Endothelial cell of umbilical vein (primary cell): ENCODE measurements around the gene CPNE1. TPM values are rescaled to one million over a fixed set of nuclear protein-coding genes. Genes with fewer than 3 reads are reported as not detected.

Experiments
- BruUV-seq: library from RNA; stranded (reverse); fragments of 400-500 nt; replicated peaks from 2 replicates; lab custom pipeline; 2021; lab: Mats Ljungman, UMichigan
- CTCF ChIA-PET: fragments of 300-600, 350-600 bp; sonication (Branson Sonifier 250); formaldehyde crosslinking; loops from one replicate; lab custom pipeline; 2021; ENCODE audit warnings: antibody characterized with exemption, inconsistent platforms; lab: Charles Lee
- POLR2A ChIA-PET: fragments of 300-600, 350-600 bp; sonication (Branson Sonifier 250); formaldehyde crosslinking; loops from one replicate; lab custom pipeline; 2021; ENCODE audit warnings: antibody characterized with exemption, inconsistent platforms; lab: Charles Lee
- DNase-seq: peaks from one replicate; pipeline ENCODE4 v3.0.0-alpha.2; 2011; ENCODE audit warnings: low read depth, low spot score
- FAIRE-seq: peaks from 2 replicates; lab custom pipeline; 2011; peaks lifted over from hg19 to GRCh38; lab: Jason Lieb, UNC
- H2AFZ ChIP-seq: 2 replicates; pipeline ENCODE4 v1.6.0; 2012; ENCODE audit warnings: low read depth, low read length, control low read depth, inconsistent platforms
- H3K27ac ChIP-seq: 2 replicates; pipeline ENCODE4 v1.5.1; 2011; ENCODE audit warnings: low read depth, mild to moderate bottlenecking, control low read depth, low read length, moderate library complexity; ENCODE audit not compliant: insufficient read depth
- H3K27me3 ChIP-seq, 2 experiments: 2 replicates each; pipeline versions ENCODE4 v1.6.0 to v1.6.1; 2011; ENCODE audit warnings: low read length in 2 of 2, mixed read lengths in 1 of 2; ENCODE audit not compliant: control insufficient read depth in 2 of 2, insufficient read depth in 2 of 2
- H3K36me3 ChIP-seq, 2 experiments: 2 replicates in 1 of 2; 3 replicates in 1 of 2; pipeline ENCODE4 v1.5.1; 2011; ENCODE audit warnings: low read length in 2 of 2, mild to moderate bottlenecking in 1 of 2, moderate library complexity in 1 of 2; ENCODE audit not compliant: control insufficient read depth in 2 of 2, insufficient read depth in 2 of 2; ENCODE audit errors: extremely low read depth in 1 of 2
- H3K4me1 ChIP-seq: 3 replicates; pipeline ENCODE4 v1.5.1; 2011; ENCODE audit warnings: mild to moderate bottlenecking, low read length; ENCODE audit not compliant: control insufficient read depth, insufficient read depth; ENCODE audit errors: extremely low read depth
- H3K4me2 ChIP-seq: 2 replicates; pipeline ENCODE4 v1.6.1; 2011; ENCODE audit warnings: low read length, control low read depth, mixed read lengths; ENCODE audit not compliant: insufficient read depth
- H3K4me3 ChIP-seq, 3 experiments: fragments of 200-600 bp in 1 of 3; sonication (generic), shearing (Covaris generic) in 1 of 3; replicated peaks in 1 of 3; 2 replicates each; pipeline ENCODE4 v1.5.1; 2011 to 2016; ENCODE audit warnings: control low read depth in 3 of 3, low read length in 3 of 3, mild to moderate bottlenecking in 2 of 3, inconsistent platforms in 1 of 3, low read depth in 1 of 3, moderate library complexity in 1 of 3; ENCODE audit not compliant: insufficient read depth in 1 of 3
- H3K79me2 ChIP-seq: 2 replicates; pipeline ENCODE4 v1.6.0; 2012; ENCODE audit warnings: low read length, inconsistent platforms; ENCODE audit not compliant: control insufficient read depth, insufficient read depth
- H3K9ac ChIP-seq: replicated peaks from 2 replicates; pipeline ENCODE3; 2011; ENCODE audit warnings: low read length, control low read depth; ENCODE audit not compliant: insufficient read depth; ENCODE audit errors: extremely low read depth
- H3K9me1 ChIP-seq: replicated peaks from 3 replicates; pipeline ENCODE4 v1.6.0; 2011; ENCODE audit warnings: mild to moderate bottlenecking, low read length; ENCODE audit not compliant: control insufficient read depth, insufficient read depth; ENCODE audit errors: extremely low read depth
- H3K9me3 ChIP-seq: replicated peaks from 2 replicates; pipeline ENCODE4 v1.5.1; 2012; ENCODE audit warnings: low read length, inconsistent platforms; ENCODE audit not compliant: control insufficient read depth, insufficient read depth
- H4K20me1 ChIP-seq: replicated peaks from 2 replicates; pipeline ENCODE3; 2011; ENCODE audit warnings: mild to moderate bottlenecking, low read length; ENCODE audit not compliant: control insufficient read depth, insufficient read depth; ENCODE audit errors: extremely low read depth
- CTCF ChIP-seq, 2 donors: IDR thresholded peaks; 1 replicate in 1 of 2; 2 replicates in 1 of 2; pipeline ENCODE4 v1.5.1; 2011; ENCODE audit warnings: low read length in 2 of 2, mild to moderate bottlenecking in 2 of 2, moderate library complexity in 2 of 2, control low read depth in 1 of 2, inconsistent platforms in 1 of 2, low read depth in 1 of 2; ENCODE audit not compliant: insufficient read depth in 1 of 2; ENCODE audit errors: extremely low read depth in 1 of 2
- EZH2 ChIP-seq: IDR thresholded peaks from 2 replicates; pipeline ENCODE4 v1.6.1; 2012; ENCODE audit warnings: borderline replicate concordance, low read depth, mild to moderate bottlenecking, moderate library complexity, low read length, inconsistent platforms; ENCODE audit not compliant: severe bottlenecking
- FOS ChIP-seq: IDR thresholded peaks from 2 replicates; pipeline ENCODE4 v1.6.1; 2011; ENCODE audit warnings: mild to moderate bottlenecking, low read length, moderate library complexity, borderline replicate concordance; ENCODE audit not compliant: insufficient read depth
- GATA2 ChIP-seq: IDR thresholded peaks from 2 replicates; pipeline ENCODE4 v1.7.0; 2011; ENCODE audit warnings: low read depth, mild to moderate bottlenecking, moderate library complexity, mixed read lengths, low read length; ENCODE audit not compliant: insufficient read length, insufficient read depth
- JUN ChIP-seq: IDR thresholded peaks from 2 replicates; pipeline ENCODE4 v1.6.1; 2011; ENCODE audit warnings: borderline replicate concordance, low read depth; ENCODE audit not compliant: insufficient read length, insufficient read depth
- MAX ChIP-seq: IDR thresholded peaks from 2 replicates; pipeline ENCODE4 v1.6.1; 2011; ENCODE audit not compliant: insufficient read depth, insufficient read length
- MYC ChIP-seq: IDR thresholded peaks from one replicate; pipeline ENCODE4 v1.6.1; 2011; ENCODE audit warnings: mild to moderate bottlenecking, low read depth, low read length
- POLR2A ChIP-seq: IDR thresholded peaks from 2 replicates; pipeline ENCODE4 v1.6.1; 2012; ENCODE audit warnings: low read depth, mild to moderate bottlenecking, control low read depth, low read length
- POLR2AphosphoS5 ChIP-seq: IDR thresholded peaks from 2 replicates; pipeline ENCODE4 v1.6.1; 2012; ENCODE audit warnings: low read depth, mild to moderate bottlenecking, control low read depth, low read length, moderate library complexity; ENCODE audit not compliant: insufficient read depth
- dilution Hi-C: fragments of 300-500 bp; cut with MboI; formaldehyde crosslinking; loops from one replicate; pipeline ENCODE4 v1.15.0; 2019; ENCODE audit warnings: low sequenced_read_pairs; ENCODE audit not compliant: extremely low pct_ligation_motif_present
- intact Hi-C: fragments of 100-400 bp; cut with micrococcal nuclease; formaldehyde crosslinking; loops from one replicate; pipeline ENCODE4 v1.10.0; 2022
- polyA plus RNA-seq, 4 experiments: library from polyadenylated mRNA; depleted of rRNA in 3 of 4; stranded (reverse) in 3 of 4; unstranded in 1 of 4; fragments of >200 nt; gene quantifications; 2 replicates each; pipeline versions ENCODE4 v1.2.1 to v1.2.3, GENCODE V29; 2011 to 2012; ENCODE audit warnings: missing spikeins in 1 of 4
- total RNA-seq: library from RNA; stranded (reverse); gene quantifications from 2 replicates; pipeline ENCODE4 v1.2.3, GENCODE V29; 2021

The CPNE1 gene
- total and polyA plus RNA-seq, 2 donors (not counting 3 experiments of a cell fraction or from before 2014, with no cell fraction given), result 244 to 316 TPM

- TF ChIP-seq EZH2 (no peak), POLR2A (no peak), MAX (no peak), FOS (no peak), JUN (no peak), CTCF (IDR thresholded peaks at IDR 0.05; ENCODE audit: extremely low read depth in 1 of 2, insufficient read depth in 1 of 2, low read depth in 1 of 2, low read length in 2 of 2) (no peak), POLR2AphosphoS5 (no peak), GATA2 (no peak), MYC (no peak)
- POLR2A ChIA-PET, result no interaction called here
These were observed 66.2 kb downstream of the CPNE1 start for GRCh38 chr20:35598476-35598875.

More at GRCh38 chr20:35598476-35598875, 66.2 kb downstream of the CPNE1 start:
- Histone ChIP-seq H3K4me2 (no peak overlapping the region), H2AFZ (no peak overlapping the region), H3K27ac (no peak overlapping the region), H3K9me1 (no peaks in the 10 kb centered on the region), H3K9me3 (no peaks in the 10 kb centered on the region), H3K27me3 (peaks cover 13 to 17% of the 10 kb centered on the region in 2 experiments), H4K20me1 (no peaks in the 10 kb centered on the region), H3K9ac (no peak overlapping the region), H3K4me3 (no peak overlapping the region), H3K79me2 (no peaks in the 10 kb centered on the region), H3K4me1 (peaks cover 8% of the 10 kb centered on the region), H3K36me3 (no peaks in the 10 kb centered on the region)
- dilution Hi-C loops (no loop called here), intact Hi-C loops (no loop called here)
- DNase-seq (no peak), FAIRE-seq (no peak)
- BruUV-seq, result no TSS peak
- CTCF ChIA-PET, result interaction anchor here (1.4 kb wide), 1 partner anchor 34 kb away, joined by 3 read pairs; no protein-coding TSS in a partner anchor
